IPS DF 4.7 (cell line): ENCODE data around the gene NIPSNAP3A.

Source experiments
- DNase-seq: peaks from one replicate; pipeline ENCODE4 v3.0.0-alpha.2; 2013; ENCODE audit warnings: low spot score; ENCODE audit errors: extremely low read depth

NIPSNAP3A gene

DNA sequence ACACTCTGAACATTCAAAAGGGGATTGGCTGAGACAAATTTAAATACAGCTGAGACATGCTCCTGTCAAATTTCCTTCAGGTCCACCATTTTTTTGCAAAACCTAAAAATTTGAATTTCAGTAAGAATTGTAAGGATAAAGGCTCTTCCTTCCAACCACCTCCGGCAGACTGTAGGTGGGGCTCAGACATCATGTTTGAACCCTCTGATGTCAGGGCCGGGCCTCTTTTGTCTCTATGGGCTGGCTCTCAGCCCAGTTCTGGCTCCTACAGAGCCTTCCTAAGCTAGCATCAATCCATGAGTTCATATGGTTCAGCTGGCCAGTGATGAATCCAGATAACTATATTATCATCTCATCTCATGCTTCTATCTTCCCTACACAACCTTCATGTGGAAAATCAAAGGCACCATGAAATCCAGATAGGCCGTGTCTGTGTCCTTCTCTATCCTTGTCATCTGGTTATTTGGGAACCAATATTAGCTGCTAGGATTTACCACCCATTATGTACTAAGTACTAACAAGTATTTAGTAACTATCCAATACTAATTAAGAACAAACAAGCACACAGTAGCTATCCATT is 60.6 kb downstream of the NIPSNAP3A start:
- DNase-seq, result no peak
